Activated naive CD4-positive, alpha-beta T cell treated with anti-CD3 and anti-CD28 coated beads, Interleukin-2, amount 50 U/mL, for 24 hours (primary cell): ENCODE measurements around the gene NYNRIN.
A peak's percentile ranks its signal among the peaks of the same experiment; 100 is the strongest.

Experiments used
- H3K27ac Mint-ChIP-seq: one replicate; pipeline ENCODE4 v1.8.0; 2021; ENCODE audit warnings: mild to moderate bottlenecking, mixed read lengths
- H3K27me3 Mint-ChIP-seq: one replicate; pipeline ENCODE4 v1.8.0; 2021; ENCODE audit warnings: mixed read lengths
- H3K36me3 Mint-ChIP-seq: one replicate; pipeline ENCODE4 v1.8.0; 2021; ENCODE audit warnings: mixed read lengths
- H3K4me1 Mint-ChIP-seq: one replicate; pipeline ENCODE4 v1.8.0; 2021; ENCODE audit warnings: mixed read lengths
- H3K4me3 Mint-ChIP-seq: one replicate; pipeline ENCODE4 v1.8.0; 2021; ENCODE audit warnings: mild to moderate bottlenecking, mixed read lengths
- H3K9me3 Mint-ChIP-seq: one replicate; pipeline ENCODE4 v1.8.0; 2021; ENCODE audit warnings: mixed read lengths

NYNRIN gene

DNA sequence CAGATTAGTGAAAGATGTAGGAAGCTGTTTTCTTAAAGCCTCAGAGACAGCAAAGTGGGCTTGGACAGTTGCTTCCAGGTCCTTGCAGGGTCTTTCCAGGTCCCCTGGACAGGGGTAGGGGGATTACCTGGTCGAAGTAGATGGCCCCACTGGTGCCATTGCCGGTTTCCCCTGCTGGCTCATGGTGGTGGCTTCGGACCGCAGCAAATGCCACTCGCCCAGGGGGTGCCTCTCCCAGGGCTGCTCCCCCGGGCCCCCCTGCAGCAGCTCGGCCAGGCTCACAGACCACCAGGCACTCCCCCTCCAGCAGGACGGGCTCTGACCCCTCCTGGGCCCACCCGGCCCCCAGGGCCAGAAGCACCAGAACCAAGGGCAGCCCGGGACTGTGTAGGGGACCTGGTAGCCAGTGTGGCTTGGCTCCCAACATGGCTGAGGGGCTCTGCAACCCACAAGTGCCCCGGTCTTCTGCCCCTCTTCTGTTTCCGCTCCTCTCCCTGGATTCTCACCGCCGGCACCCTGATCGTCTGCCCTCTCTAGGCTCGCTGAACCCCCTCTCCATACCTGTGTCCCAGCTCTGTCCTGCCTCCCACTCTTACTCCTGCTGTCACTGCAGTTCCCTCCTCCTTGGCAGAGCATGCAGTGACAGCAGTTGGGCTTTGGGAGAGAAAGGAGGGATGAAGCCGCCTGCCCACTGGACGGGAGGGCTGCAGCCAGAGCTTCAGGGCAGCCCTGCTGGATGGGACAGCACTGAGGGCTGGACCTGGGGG is 30.0 kb downstream of the NYNRIN start:
- no peaks in the 10 kb centered on the region for H3K27me3 Mint-ChIP-seq
- peak overlapping the region; percentile 87 for H3K4me3 Mint-ChIP-seq
- peak overlapping the region; percentile 97 for H3K27ac Mint-ChIP-seq
- H3K9me3 Mint-ChIP-seq: no peaks in the 10 kb centered on the region
- H3K36me3 Mint-ChIP-seq: peaks cover 9% of the 10 kb centered on the region
- H3K4me1 Mint-ChIP-seq: peaks cover 58% of the 10 kb centered on the region

DNA sequence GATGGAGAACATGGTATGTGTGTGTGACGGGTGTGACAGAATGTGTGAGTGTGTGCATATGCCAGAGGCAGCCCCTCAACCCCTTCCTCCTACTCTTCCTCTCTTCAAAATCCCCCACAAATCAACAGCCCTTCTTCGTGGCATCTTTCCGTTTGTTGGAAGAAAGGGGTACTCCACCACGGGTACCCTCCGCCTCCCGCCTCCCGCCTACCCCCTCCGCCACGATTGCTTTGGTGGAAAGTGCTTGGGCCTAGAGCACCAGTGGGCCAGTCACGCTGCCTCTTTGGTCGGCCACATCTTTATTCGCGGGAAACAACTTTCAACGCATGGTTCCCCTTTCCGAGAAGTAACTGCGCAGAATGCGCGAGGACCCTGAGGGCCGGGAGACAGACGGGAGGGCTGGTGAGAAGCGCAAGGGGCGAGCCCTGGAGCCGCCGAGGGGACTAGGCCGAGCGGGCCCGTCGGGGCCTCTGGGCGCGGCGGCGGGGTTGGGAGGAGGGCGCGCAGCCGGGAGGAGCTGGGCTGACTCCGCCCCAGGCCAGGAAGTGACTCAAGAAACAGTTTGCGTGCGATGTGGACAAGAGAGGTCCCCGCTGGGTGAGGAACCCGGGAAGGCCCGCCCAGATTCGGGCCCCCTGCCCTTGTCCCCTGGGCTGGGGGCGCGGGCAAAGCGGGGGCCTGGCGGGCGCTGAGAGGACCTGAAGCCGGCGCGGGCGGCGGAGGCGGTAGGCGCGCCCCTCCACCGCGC is 30.8 kb downstream of the NYNRIN start, which contains the start of the genes CBLN3 and KHNYN:
Gene CBLN3 (minus strand): TSS at position 274 of the 748 bp plus-strand sequence. CDS start 614 bp downstream, outside the sequence.
Gene KHNYN (plus strand): TSS at position 560 of the 748 bp plus-strand sequence. CDS start 777 bp downstream, outside the sequence.
- peaks cover 9% of the 10 kb centered on the region for H3K36me3 Mint-ChIP-seq
- H3K9me3 Mint-ChIP-seq: no peaks in the 10 kb centered on the region
- peaks cover 58% of the 10 kb centered on the region for H3K4me1 Mint-ChIP-seq
- H3K4me3 Mint-ChIP-seq: peak within 1 kb of the TSS; percentile 92
- H3K27ac Mint-ChIP-seq: peak within 1 kb of the TSS; percentile 97
- H3K27me3 Mint-ChIP-seq: no peaks in the 10 kb centered on the region

DNA sequence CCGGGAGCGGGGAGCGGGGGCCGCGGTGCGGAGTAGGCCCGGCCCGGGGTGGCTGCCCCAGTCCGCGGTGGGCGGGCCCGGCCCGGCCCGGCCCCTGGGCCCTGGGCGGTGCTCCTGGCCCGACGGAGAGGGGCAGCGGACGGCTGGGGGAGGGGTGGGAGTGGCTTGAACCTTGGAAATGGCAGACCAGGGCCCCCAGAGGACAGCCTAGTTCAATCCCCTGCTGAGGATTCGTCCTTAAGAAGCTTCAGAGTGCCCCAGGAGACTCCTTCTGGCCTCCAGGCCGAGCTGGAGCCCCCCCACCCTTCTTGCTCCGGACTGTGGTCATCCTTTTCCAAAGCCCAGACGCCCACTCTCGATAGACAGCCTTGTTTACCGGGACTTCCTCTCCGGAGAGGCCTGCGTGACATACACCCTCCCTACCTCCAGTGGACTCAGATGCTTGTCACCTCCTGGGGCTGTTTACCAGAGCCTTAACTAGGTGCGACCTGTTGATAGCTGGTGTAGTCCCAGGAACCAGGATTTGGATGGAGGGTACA is 31.4 kb downstream of the NYNRIN start:
- peak overlapping the region; percentile 92 for H3K4me3 Mint-ChIP-seq
- peak overlapping the region; percentile 97 for H3K27ac Mint-ChIP-seq
- H3K27me3 Mint-ChIP-seq: no peaks in the 10 kb centered on the region
- H3K9me3 Mint-ChIP-seq: no peaks in the 10 kb centered on the region
- peaks cover 55% of the 10 kb centered on the region for H3K4me1 Mint-ChIP-seq
- peaks cover 9% of the 10 kb centered on the region for H3K36me3 Mint-ChIP-seq

DNA sequence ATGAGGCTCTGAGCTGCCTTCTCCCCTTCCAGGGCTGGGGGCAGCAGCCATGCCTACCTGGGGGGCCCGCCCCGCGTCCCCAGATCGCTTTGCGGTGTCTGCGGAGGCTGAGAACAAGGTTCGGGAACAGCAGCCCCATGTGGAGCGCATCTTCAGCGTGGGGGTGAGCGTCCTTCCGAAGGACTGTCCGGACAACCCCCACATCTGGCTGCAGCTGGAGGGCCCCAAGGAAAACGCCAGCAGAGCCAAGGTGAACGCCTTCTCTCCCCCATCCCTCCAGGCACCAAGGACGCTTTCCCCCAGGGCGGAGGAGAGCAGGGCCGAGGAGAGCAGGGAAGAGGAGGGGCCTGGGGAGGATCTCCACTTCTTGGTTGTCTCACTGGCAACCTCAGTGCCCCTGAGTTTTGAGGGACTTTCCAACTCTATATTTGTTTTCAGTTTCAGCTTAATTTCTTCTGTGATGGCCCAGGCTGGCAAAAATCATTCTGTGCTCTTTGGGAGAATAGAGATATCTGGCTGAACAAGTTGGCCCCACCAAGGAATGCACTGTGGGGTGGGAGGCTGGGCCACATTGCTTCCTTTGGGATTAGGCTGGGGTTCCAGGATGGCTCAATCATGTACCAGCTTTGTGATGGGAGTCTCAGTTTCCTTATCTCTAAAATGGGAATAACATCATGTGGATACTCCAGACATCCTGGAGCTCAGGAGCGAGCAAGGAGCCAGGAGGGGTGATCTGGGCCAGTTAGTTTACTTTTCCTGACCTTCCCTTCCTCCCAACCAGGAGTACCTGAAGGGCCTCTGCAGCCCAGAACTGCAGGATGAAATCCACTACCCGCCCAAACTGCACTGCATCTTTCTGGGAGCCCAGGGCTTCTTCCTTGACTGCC is 32.1 kb downstream of the NYNRIN start:
- peaks cover 51% of the 10 kb centered on the region for H3K4me1 Mint-ChIP-seq
- H3K9me3 Mint-ChIP-seq: no peaks in the 10 kb centered on the region
- H3K27ac Mint-ChIP-seq: peak overlapping the region; percentile 97
- no peaks in the 10 kb centered on the region for H3K27me3 Mint-ChIP-seq
- peak overlapping the region; percentile 92 for H3K4me3 Mint-ChIP-seq
- peaks cover 9% of the 10 kb centered on the region for H3K36me3 Mint-ChIP-seq

DNA sequence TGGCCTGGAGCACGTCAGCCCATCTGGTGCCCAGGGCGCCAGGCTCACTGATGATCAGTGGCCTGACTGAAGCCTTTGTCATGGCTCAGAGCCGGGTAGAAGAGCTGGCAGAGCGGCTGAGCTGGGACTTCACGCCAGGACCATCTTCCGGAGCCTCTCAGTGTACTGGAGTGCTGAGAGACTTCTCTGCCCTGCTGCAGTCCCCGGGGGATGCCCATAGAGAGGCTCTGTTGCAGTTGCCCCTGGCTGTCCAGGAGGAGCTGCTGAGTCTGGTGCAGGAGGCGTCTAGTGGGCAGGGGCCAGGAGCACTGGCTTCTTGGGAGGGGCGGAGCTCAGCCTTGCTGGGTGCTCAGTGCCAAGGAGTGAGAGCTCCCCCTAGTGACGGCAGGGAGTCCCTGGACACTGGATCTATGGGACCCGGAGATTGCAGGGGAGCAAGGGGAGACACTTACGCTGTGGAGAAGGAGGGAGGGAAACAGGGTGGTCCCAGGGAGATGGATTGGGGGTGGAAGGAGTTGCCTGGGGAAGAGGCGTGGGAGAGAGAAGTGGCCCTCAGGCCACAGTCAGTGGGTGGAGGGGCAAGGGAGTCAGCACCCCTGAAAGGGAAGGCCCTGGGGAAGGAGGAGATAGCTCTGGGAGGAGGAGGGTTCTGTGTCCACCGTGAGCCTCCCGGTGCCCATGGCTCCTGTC is 32.9 kb downstream of the NYNRIN start:
- Mint-ChIP-seq H3K9me3 (no peaks in the 10 kb centered on the region), H3K4me3 (peak overlapping the region; percentile 92), H3K4me1 (peaks cover 47% of the 10 kb centered on the region), H3K27ac (peak overlapping the region; percentile 73), H3K27me3 (no peaks in the 10 kb centered on the region), H3K36me3 (peaks cover 11% of the 10 kb centered on the region)

DNA sequence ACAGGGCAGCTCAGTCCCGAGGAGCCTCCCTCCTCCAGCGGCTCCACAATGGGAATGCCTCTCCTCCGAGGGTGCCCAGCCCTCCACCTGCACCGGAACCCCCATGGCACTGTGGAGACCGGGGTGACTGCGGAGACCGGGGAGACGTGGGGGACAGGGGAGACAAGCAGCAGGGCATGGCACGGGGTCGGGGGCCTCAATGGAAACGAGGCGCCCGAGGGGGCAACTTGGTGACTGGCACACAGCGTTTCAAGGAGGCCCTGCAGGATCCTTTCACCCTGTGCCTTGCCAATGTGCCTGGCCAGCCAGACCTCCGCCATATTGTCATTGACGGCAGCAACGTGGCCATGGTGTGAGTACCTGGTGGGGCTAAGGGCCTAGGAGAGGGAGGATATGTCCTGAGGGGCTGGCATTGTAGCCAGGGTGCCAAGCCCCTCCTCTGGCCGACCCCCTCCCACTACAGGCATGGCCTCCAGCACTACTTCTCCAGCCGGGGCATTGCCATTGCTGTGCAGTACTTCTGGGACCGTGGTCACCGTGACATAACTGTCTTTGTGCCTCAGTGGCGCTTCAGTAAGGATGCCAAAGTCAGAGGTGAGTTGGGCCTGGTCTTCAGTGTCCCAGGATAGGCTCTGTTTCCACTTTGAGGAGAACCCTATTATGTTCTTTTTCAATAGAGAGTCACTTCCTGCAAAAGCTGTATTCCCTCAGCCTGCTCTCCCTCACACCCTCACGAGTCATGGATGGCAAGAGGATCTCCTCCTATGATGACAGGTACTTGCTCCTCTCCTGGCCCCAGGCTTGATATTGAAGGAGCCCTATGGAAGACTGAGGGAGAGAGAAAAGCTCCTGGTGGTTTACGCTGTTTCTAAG is 33.7 kb downstream of the NYNRIN start:
- Mint-ChIP-seq H3K4me3 (peak overlapping the region; percentile 36), H3K4me1 (peaks cover 47% of the 10 kb centered on the region), H3K27me3 (no peaks in the 10 kb centered on the region), H3K27ac (no peak overlapping the region), H3K36me3 (peaks cover 13% of the 10 kb centered on the region), H3K9me3 (no peaks in the 10 kb centered on the region)

DNA sequence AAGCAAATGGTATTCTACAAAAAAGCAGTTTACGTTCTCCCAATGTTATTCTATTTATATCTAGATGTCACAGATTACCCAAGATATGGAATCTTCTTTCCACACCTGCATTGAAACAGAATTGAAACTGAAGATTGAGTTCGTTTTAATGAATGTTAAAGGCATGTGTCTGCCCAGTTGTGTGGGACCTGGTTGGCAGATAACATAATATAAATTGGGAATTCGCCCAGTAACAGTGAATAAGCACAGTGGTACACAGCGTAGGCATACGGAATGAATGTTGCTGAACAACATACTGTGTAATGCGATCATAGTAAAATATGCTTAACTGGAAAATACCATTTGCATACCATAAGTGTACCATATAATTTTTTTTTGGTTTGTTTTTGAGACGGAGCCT is 35.2 kb downstream of the NYNRIN start:
- Mint-ChIP-seq H3K27ac (no peak overlapping the region), H3K4me1 (peaks cover 55% of the 10 kb centered on the region), H3K27me3 (no peaks in the 10 kb centered on the region), H3K4me3 (no peak overlapping the region), H3K9me3 (no peaks in the 10 kb centered on the region), H3K36me3 (peaks cover 15% of the 10 kb centered on the region)

DNA sequence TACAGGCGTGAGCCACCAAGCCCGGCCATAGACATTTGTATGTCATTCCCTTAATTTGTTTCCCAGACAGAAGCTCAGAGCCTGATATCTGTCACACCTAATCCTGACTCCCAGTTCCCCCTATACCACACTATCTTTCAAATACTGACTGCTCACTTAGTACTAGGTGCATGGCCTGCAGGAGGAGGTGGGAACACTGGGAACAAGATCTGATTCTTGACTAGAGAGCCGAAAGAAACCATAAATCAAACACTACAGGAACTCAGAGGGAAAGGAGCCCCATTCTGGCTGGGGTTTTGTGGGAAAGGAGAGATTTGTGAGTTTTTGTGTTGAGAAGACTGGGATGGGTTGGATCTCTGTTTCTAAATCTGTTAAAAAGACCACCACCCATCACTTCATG is 35.9 kb downstream of the NYNRIN start:
- H3K9me3 Mint-ChIP-seq: no peaks in the 10 kb centered on the region
- no peak overlapping the region for H3K4me3 Mint-ChIP-seq
- no peak overlapping the region for H3K27ac Mint-ChIP-seq
- H3K27me3 Mint-ChIP-seq: no peaks in the 10 kb centered on the region
- peaks cover 55% of the 10 kb centered on the region for H3K4me1 Mint-ChIP-seq
- H3K36me3 Mint-ChIP-seq: peaks cover 15% of the 10 kb centered on the region

DNA sequence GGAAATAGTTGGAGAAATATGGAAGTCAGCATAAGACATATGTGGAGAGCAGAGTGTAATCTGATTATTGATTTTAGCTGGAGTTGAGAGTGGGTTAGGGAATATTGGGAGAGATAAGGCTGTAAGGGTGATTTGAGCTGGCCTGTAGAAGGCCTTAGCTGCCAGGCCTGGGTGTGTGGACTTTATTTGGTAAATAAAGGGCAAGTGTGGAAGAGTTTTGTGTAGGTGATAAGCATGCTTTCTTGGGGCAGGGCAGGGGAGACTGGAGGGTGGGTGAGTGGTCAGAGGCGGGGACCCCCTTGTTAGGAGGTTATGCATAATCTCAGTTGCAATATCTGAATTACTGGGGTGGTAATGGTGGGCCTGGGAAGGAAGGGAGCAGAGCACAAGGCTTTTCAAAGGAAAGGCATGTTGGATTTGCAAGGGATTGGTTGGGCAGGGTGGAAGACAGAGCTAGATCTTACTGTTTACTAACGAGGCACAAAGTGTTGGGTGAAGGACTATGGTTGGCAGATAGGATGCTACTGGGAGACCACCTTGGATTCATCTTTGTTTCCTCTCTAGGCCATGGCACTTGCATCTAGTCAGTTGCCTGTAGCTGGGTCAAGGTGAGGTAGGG is 36.5 kb downstream of the NYNRIN start:
- no peaks in the 10 kb centered on the region for H3K9me3 Mint-ChIP-seq
- H3K4me3 Mint-ChIP-seq: no peak overlapping the region
- H3K4me1 Mint-ChIP-seq: peaks cover 58% of the 10 kb centered on the region
- H3K36me3 Mint-ChIP-seq: peaks cover 15% of the 10 kb centered on the region
- no peaks in the 10 kb centered on the region for H3K27me3 Mint-ChIP-seq
- H3K27ac Mint-ChIP-seq: peak overlapping the region; percentile 77

DNA sequence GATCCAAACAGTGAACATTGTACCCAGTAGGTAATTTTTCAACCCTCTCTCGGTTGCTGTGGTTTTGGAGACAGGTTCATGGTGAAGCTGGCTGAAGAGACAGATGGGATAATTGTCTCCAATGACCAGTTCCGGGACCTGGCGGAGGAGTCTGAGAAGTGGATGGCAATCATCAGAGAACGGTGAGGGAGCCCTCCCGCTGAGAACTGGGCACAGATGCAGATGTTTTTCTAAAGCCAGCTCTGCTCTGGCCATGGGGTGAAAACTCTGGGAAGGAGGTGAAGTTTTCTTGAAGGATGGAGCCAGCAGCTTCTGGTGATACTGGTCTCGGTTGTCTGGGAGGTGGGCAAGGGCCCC is 37.2 kb downstream of the NYNRIN start:
- no peaks in the 10 kb centered on the region for H3K27me3 Mint-ChIP-seq
- H3K4me3 Mint-ChIP-seq: no peak overlapping the region
- H3K36me3 Mint-ChIP-seq: peaks cover 15% of the 10 kb centered on the region
- no peak overlapping the region for H3K27ac Mint-ChIP-seq
- peaks cover 61% of the 10 kb centered on the region for H3K4me1 Mint-ChIP-seq
- no peaks in the 10 kb centered on the region for H3K9me3 Mint-ChIP-seq

DNA sequence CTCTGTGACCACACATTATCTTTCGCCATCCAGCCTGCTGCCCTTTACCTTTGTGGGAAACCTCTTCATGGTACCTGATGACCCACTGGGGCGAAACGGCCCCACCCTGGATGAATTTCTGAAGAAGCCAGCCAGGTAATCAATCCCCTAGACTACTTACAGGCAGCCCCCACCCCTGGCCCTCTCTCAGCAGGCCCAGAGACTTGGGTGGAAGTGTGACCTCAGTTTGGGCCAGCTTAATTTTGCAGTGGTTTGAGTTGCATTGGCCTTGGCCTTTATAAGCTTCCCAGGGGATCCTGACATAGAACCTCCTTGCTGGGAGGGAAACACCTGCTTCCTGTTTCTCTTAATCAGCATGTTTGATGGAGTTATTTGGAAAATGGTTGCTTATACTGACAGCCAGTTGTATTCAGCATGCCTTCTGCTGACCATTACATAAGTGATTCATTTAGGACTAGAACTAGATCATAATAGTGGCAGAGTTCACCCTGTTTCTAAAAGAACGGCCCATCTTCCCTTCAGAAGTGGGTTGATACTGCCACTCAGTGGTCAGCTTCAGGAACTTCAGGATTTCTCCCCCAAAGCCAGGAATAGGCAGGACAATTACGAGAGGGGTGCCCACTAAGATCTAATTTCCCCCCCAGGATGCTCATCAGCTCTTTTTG is 37.7 kb downstream of the NYNRIN start:
- Mint-ChIP-seq H3K27me3 (no peaks in the 10 kb centered on the region), H3K9me3 (no peaks in the 10 kb centered on the region), H3K27ac (peak overlapping the region; percentile 51), H3K4me3 (peak overlapping the region; percentile 62), H3K36me3 (peaks cover 15% of the 10 kb centered on the region), H3K4me1 (peaks cover 61% of the 10 kb centered on the region)

DNA sequence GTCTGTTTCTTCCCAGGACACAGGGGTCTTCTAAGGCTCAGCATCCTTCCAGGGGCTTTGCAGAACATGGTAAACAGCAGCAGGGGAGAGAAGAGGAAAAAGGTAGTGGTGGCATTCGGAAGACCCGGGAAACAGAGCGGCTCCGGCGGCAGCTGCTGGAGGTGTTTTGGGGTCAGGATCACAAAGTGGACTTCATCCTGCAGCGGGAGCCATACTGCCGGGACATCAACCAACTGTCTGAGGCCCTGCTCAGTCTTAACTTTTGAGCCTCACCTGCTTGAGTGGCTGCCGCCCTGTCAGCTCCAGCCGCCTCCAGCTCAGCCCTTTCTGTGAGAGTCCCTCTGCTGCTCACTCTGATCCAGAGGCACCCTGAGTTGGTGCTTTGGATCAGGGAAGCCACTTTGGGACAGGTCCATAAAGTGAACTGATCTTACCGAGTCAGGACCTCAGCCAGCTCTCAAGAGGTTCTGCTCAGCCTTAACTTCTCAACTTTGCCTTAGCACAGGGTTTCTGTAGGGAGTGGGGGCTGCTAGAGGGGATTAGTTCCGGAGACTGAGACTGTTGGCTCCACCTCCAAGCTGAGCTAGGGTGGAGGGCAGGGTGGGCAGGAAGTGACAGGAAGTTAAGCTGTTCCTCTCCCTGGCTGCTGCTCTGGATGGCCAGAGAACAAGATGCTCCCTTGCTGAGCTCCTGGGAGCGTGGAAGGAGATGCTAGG is 38.4 kb downstream of the NYNRIN start:
- Mint-ChIP-seq H3K4me1 (peaks cover 61% of the 10 kb centered on the region), H3K4me3 (peak overlapping the region; percentile 62), H3K36me3 (peaks cover 12% of the 10 kb centered on the region), H3K27ac (peak overlapping the region; percentile 68), H3K9me3 (no peaks in the 10 kb centered on the region), H3K27me3 (no peaks in the 10 kb centered on the region)

DNA sequence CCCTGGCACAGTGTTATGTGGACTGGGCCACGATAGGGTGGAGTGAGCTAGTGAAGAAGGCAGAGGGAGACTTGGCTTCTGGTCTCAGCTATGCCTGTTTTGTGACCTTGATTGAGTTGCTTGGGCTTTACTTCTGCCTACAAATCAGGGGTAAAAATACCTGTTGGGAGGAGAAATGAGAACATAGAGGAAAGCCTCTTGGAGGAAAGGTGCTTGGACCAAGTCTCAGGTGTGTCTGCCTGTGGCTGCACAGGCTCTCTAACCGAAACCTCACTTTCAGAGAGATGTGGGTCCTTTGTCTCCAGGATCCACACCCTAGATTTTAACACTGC is 38.9 kb downstream of the NYNRIN start:
- Mint-ChIP-seq H3K27ac (peak overlapping the region; percentile 68), H3K9me3 (no peaks in the 10 kb centered on the region), H3K27me3 (no peaks in the 10 kb centered on the region), H3K4me1 (peaks cover 61% of the 10 kb centered on the region), H3K36me3 (peaks cover 14% of the 10 kb centered on the region), H3K4me3 (no peak overlapping the region)
